ENCODE data around the gene ANKRD60.

DNA sequence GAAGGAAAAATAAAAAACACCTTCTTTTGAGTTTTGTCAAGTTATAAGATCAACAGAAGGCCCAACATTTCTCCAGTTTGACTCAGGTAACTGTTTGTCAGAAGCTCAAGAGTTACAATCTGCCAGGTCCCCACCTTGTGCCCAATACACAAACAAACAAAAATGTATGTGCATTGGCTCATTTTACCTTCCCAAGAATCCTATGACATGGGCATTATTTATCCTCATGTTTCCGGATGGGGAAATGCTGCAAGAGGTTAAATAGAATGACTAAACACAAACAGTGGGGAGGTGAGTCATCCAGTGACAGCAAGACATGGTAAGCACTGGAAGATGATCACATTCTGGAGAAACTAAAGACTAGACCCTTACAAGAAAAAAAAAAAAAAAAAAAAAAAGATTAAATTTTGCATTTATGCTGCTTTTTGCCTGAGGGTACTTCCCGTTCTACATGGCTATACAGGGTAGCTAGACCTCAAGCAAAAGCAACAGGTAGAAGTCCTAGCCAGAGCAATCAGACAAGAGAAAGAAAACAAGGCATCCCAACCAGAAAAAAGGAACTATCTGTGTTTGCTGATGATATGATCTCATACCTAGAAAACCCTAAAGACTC lies 23.6 kb upstream of the ANKRD60 start:
- TF ChIP-seq, protein P1, sequence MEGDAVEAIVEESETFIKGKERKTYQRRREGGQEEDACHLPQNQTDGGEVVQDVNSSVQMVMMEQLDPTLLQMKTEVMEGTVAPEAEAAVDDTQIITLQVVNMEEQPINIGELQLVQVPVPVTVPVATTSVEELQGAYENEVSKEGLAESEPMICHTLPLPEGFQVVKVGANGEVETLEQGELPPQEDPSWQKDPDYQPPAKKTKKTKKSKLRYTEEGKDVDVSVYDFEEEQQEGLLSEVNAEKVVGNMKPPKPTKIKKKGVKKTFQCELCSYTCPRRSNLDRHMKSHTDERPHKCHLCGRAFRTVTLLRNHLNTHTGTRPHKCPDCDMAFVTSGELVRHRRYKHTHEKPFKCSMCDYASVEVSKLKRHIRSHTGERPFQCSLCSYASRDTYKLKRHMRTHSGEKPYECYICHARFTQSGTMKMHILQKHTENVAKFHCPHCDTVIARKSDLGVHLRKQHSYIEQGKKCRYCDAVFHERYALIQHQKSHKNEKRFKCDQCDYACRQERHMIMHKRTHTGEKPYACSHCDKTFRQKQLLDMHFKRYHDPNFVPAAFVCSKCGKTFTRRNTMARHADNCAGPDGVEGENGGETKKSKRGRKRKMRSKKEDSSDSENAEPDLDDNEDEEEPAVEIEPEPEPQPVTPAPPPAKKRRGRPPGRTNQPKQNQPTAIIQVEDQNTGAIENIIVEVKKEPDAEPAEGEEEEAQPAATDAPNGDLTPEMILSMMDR (conservative IDR thresholded peaks at IDR 0.05 in 1 of 2, IDR thresholded peaks at IDR 0.05 in 1 of 2; ENCODE audit: low read depth in 1 of 2, low read length in 2 of 2) = no peak
- TF ChIP-seq EZH2 (IDR thresholded peaks at IDR 0.05; ENCODE audit: low read length, missing control alignments) = no peak

All from fibroblast of lung (primary cell).